Measurements from ENCODE around the gene WDR81.

WDR81 gene

GRCh38 chr17:1727876-1728630 is 3.5 kb downstream of the WDR81 start:
- TF ChIP-seq POLR2AphosphoS5 (IDR thresholded peaks at IDR 0.05; ENCODE audit: low read depth) (no peak), GABPA (IDR thresholded peaks at IDR 0.05; ENCODE audit: low read depth) (no peak), SPI1 (IDR thresholded peaks at IDR 0.05; ENCODE audit: borderline replicate concordance, low read depth) (no peak)
- TF ChIP-seq, protein P1, sequence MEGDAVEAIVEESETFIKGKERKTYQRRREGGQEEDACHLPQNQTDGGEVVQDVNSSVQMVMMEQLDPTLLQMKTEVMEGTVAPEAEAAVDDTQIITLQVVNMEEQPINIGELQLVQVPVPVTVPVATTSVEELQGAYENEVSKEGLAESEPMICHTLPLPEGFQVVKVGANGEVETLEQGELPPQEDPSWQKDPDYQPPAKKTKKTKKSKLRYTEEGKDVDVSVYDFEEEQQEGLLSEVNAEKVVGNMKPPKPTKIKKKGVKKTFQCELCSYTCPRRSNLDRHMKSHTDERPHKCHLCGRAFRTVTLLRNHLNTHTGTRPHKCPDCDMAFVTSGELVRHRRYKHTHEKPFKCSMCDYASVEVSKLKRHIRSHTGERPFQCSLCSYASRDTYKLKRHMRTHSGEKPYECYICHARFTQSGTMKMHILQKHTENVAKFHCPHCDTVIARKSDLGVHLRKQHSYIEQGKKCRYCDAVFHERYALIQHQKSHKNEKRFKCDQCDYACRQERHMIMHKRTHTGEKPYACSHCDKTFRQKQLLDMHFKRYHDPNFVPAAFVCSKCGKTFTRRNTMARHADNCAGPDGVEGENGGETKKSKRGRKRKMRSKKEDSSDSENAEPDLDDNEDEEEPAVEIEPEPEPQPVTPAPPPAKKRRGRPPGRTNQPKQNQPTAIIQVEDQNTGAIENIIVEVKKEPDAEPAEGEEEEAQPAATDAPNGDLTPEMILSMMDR (IDR thresholded peaks at IDR 0.05; ENCODE audit: insufficient read depth, low read length): no peak
- TF ChIP-seq, protein P2, sequence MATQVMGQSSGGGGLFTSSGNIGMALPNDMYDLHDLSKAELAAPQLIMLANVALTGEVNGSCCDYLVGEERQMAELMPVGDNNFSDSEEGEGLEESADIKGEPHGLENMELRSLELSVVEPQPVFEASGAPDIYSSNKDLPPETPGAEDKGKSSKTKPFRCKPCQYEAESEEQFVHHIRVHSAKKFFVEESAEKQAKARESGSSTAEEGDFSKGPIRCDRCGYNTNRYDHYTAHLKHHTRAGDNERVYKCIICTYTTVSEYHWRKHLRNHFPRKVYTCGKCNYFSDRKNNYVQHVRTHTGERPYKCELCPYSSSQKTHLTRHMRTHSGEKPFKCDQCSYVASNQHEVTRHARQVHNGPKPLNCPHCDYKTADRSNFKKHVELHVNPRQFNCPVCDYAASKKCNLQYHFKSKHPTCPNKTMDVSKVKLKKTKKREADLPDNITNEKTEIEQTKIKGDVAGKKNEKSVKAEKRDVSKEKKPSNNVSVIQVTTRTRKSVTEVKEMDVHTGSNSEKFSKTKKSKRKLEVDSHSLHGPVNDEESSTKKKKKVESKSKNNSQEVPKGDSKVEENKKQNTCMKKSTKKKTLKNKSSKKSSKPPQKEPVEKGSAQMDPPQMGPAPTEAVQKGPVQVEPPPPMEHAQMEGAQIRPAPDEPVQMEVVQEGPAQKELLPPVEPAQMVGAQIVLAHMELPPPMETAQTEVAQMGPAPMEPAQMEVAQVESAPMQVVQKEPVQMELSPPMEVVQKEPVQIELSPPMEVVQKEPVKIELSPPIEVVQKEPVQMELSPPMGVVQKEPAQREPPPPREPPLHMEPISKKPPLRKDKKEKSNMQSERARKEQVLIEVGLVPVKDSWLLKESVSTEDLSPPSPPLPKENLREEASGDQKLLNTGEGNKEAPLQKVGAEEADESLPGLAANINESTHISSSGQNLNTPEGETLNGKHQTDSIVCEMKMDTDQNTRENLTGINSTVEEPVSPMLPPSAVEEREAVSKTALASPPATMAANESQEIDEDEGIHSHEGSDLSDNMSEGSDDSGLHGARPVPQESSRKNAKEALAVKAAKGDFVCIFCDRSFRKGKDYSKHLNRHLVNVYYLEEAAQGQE (IDR thresholded peaks at IDR 0.05; ENCODE audit: insufficient replicate concordance, low read depth): no peak
- DNase-seq (ENCODE audit: low read depth in 1 of 2, low spot score in 1 of 2): no peak
- H3K27ac ChIP-seq (replicated peaks): no peak overlapping the region
- no peaks in the 10 kb centered on the region for H3K27me3 ChIP-seq (ENCODE audit: insufficient read depth, poor library complexity, severe bottlenecking)
- no peak overlapping the region for H3K4me3 ChIP-seq (replicated peaks; ENCODE audit: insufficient read depth, low read length)

DNA sequence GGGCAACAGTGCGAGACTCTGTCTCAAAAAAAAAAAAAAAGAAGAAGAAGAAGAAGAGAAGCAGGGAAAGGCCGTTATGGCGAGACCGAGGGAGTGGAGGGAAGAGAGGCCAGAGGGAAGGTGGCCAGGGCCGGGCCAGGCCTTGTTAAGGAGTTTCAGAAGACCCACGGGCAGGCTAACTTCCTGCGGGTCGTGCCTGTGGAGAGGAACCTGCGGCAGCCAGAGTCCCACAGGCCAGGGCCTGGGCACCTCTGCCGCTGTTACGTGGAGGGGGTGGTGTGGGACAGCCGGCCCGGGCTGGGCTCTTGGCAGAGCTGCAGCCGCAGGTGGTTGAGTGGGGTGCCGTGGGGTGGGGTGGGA is 5.4 kb downstream of the WDR81 start:
- no peak for DNase-seq (ENCODE audit: low read depth in 1 of 2, low spot score in 1 of 2)
- Histone ChIP-seq H3K27me3 (ENCODE audit: insufficient read depth, poor library complexity, severe bottlenecking) (no peaks in the 10 kb centered on the region), H3K27ac (replicated peaks) (peak overlapping the region; percentile 87), H3K4me3 (replicated peaks; ENCODE audit: insufficient read depth, low read length) (peak overlapping the region; percentile 7)
- no peak for TF ChIP-seq POLR2AphosphoS5 (IDR thresholded peaks at IDR 0.05; ENCODE audit: low read depth)
- TF ChIP-seq, protein P1 (IDR thresholded peaks at IDR 0.05; ENCODE audit: insufficient read depth, low read length): no peak
- TF ChIP-seq SPI1 (IDR thresholded peaks at IDR 0.05; ENCODE audit: borderline replicate concordance, low read depth): no peak
- TF ChIP-seq, protein P2 (IDR thresholded peaks at IDR 0.05; ENCODE audit: insufficient replicate concordance, low read depth): no peak
- TF ChIP-seq GABPA (IDR thresholded peaks at IDR 0.05; ENCODE audit: low read depth): no peak

DNA sequence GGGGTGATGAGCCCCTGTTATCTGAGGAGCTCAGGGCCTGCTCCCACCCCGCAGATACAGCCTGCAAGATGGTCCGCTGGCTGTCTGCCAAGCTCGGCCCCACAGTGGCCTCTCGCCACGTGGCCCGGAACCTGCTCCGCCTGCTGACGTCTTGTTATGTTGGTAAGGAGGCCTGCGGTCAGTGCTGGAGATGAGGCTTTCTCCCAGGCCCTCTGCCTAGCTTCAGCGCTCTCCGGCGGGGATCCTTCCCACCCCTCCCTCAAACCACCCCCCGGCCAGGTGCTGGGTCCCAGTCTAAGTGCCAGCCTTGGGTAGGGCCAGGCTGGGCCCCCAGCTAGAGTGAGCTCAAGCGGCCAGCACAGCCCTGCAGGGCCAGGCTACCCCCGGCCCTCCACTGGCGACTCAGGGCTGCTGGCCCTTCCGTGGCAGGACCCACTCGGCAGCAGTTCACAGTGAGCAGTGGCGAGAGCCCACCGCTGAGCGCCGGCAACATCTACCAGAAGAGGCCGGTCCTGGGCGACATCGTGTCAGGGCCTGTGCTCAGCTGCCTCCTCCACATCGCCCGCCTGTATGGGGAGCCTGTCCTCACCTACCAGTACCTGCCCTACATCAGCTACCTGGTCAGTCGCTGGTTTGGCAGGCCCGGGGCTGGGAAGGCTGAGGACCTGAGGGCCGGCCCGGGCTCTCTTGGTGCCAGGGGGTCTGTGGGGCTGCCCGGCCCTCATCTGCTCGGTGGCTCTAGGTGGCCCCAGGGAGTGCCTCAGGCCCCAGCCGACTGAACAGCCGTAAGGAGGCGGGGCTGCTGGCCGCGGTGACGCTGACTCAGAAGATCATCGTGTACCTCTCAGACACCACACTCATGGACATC is 6.1 kb downstream of the WDR81 start:
- DNase-seq (ENCODE audit: low read depth in 1 of 2, low spot score in 1 of 2): peak; percentile 73 to 83
- H3K27ac ChIP-seq (replicated peaks): peak overlapping the region; percentile 87
- peak; percentile 62; the same call in 1 of the 2 replicates for TF ChIP-seq POLR2AphosphoS5 (IDR thresholded peaks at IDR 0.05; ENCODE audit: low read depth)
- TF ChIP-seq, protein P2 (IDR thresholded peaks at IDR 0.05; ENCODE audit: insufficient replicate concordance, low read depth): no peak
- peak overlapping the region; percentile 7 for H3K4me3 ChIP-seq (replicated peaks; ENCODE audit: insufficient read depth, low read length)
- no peaks in the 10 kb centered on the region for H3K27me3 ChIP-seq (ENCODE audit: insufficient read depth, poor library complexity, severe bottlenecking)
